Spleen (tissue), 7 donors: ENCODE results near the gene MOCS1.

Source experiments
- POLR2A ChIP-seq, 3 donors: fragments of 450-650 bp; IDR thresholded peaks; one replicate each; pipeline ENCODE4 v1.5.1; 2017; ENCODE audit warnings: antibody characterized with exemption in 3 of 3, mild to moderate bottlenecking in 1 of 3
- TF ChIP-seq, protein P1 (sequence below), 11 experiments: fragments of 200-600 bp in 7 of 11; fragments of 450-650 bp in 4 of 11; sonication (generic) in 4 of 11; IDR thresholded peaks in 8 of 11; conservative IDR thresholded peaks in 3 of 11; 1 replicate in 7 of 11; 2 replicates in 4 of 11; pipeline versions ENCODE4 v1.4.0 to v1.8.0; 2016 to 2021; ENCODE audit warnings: antibody characterized with exemption in 11 of 11, inconsistent platforms in 4 of 11, mild to moderate bottlenecking in 1 of 11
- donor health status: DM: no; HTN: no; CAD: no; lungs with moderate emphysema.
- donor health status: DM: no; HTN: no; CAD: no.
- donor health status: DM: no; HTN: no; CAD: no.

DNA sequence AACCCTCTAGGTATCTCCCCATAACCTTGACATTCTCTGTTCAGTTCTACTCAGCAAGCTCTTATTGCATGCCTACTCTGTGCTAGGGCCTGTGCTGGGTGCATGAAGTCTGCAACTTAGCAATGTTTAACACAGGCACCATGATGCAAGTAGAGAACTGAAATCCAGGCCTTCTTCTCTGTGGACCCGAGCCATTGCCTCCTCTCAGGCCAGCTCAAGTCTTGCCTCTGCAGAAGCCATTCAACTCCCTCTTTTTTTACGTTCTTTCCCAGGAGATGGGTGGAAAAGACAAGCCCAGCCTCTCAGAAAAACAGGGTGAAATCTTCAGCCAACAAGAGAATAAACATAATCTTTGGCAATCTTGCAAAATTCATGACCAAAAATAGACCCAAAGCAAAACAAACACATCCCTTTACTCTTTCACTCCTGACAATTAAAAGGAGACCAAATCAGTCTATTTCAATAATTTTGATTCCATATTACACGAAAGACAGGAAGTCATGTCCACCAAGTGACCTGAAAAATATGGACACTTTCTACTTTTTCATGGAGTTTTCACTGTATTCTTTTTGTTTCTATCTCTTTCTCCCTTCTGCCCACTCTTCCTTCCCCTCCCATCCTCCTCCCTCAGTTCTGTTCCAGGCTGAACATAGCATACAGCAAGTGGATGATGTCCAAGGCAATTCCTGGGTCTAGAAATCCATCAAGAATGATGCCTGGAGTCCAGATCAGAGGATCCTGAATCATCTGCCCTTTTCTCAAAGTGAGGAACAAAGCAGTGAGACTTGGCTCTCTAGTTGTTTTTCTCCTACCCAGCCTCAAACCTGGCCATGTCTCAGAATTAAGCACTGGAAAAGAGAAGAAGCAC, 45.4 kb upstream of the MOCS1 start:
- TF ChIP-seq, protein P1, sequence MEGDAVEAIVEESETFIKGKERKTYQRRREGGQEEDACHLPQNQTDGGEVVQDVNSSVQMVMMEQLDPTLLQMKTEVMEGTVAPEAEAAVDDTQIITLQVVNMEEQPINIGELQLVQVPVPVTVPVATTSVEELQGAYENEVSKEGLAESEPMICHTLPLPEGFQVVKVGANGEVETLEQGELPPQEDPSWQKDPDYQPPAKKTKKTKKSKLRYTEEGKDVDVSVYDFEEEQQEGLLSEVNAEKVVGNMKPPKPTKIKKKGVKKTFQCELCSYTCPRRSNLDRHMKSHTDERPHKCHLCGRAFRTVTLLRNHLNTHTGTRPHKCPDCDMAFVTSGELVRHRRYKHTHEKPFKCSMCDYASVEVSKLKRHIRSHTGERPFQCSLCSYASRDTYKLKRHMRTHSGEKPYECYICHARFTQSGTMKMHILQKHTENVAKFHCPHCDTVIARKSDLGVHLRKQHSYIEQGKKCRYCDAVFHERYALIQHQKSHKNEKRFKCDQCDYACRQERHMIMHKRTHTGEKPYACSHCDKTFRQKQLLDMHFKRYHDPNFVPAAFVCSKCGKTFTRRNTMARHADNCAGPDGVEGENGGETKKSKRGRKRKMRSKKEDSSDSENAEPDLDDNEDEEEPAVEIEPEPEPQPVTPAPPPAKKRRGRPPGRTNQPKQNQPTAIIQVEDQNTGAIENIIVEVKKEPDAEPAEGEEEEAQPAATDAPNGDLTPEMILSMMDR (IDR thresholded peaks at IDR 0.05 in 8 of 11, conservative IDR thresholded peaks at IDR 0.05 in 3 of 11), result no peak
- no peak for TF ChIP-seq POLR2A (IDR thresholded peaks at IDR 0.05)
